Progenitor cell of endocrine pancreas (in vitro differentiated cells): ENCODE measurements around the gene PPARG. TPM values are rescaled to one million over a fixed set of nuclear protein-coding genes. Genes with fewer than 3 reads are reported as not detected.

Experiments used
- DNase-seq: peaks from one replicate; pipeline ENCODE4 v3.0.0; 2021; ENCODE audit warnings: low spot score; ENCODE audit not compliant: unreplicated experiment
- H3K27ac Mint-ChIP-seq: 2 replicates; pipeline ENCODE4 v1.8.0; 2021; ENCODE audit warnings: mild to moderate bottlenecking, moderate library complexity, mixed read lengths
- H3K27me3 Mint-ChIP-seq: 2 replicates; pipeline ENCODE4 v1.8.0; 2021; ENCODE audit warnings: mixed read lengths
- H3K36me3 Mint-ChIP-seq: 2 replicates; pipeline ENCODE4 v1.8.0; 2022; ENCODE audit warnings: mixed read lengths; ENCODE audit not compliant: insufficient read depth
- H3K4me1 Mint-ChIP-seq: 2 replicates; pipeline ENCODE4 v1.8.0; 2021; ENCODE audit warnings: low read depth, mixed read lengths
- H3K4me3 Mint-ChIP-seq: 2 replicates; pipeline ENCODE4 v1.8.0; 2021; ENCODE audit warnings: low read depth, mild to moderate bottlenecking, moderate library complexity, mixed read lengths
- H3K9me3 Mint-ChIP-seq: 2 replicates; pipeline ENCODE4 v1.8.0; 2021; ENCODE audit warnings: low read depth, mixed read lengths
- CTCF ChIP-seq: fragments of 200-600 bp; sonication (generic); IDR thresholded peaks from one replicate; pipeline ENCODE4 v1.5.0; 2021; ENCODE audit warnings: antibody characterized with exemption, mild to moderate bottlenecking; ENCODE audit not compliant: unreplicated experiment
- total RNA-seq: library from RNA; stranded (reverse); gene quantifications from 2 replicates; pipeline ENCODE4 v1.2.1, GENCODE V29; 2021

PPARG gene
- total RNA-seq, 1 donor from 2014 or later: 17.1 TPM

DNA sequence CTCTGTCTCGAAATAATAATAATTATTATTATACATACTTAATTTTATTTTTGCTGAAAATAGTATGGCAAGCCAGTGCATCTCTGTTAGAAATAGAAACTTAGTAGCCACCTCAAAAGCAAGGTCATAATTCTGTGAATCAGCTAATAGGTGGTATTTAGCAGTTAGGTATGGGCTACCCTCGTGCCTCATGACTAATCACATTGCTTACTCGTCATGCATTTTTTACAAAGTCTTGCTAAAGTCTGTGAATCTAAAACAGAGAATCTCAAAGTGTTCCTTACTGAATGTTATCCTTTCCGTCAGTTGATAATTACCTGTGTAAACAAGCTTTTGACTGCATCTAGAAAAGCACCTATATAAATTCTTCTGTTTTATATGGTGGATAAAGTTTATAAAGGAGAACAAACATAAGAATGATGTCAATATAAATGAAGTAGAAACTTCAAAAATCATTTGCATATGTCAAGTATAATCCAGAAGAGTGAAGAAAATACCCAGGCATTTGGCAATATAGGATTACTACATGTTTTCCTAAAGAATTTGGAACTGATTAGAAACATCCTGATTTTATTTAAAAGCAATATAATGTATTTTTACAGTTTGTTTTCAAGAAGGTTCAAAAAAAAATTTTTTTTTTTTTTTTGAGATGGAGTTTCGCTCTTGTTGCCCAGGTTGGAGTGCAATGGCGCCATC lies 6.2 kb downstream of the PPARG start:
- H3K4me1 Mint-ChIP-seq: no peaks in the 10 kb centered on the region
- no peaks in the 10 kb centered on the region for H3K9me3 Mint-ChIP-seq
- no peak overlapping the region for H3K4me3 Mint-ChIP-seq
- H3K36me3 Mint-ChIP-seq: no peaks in the 10 kb centered on the region
- no peak overlapping the region for H3K27ac Mint-ChIP-seq
- no peak for TF ChIP-seq CTCF
- no peaks in the 10 kb centered on the region for H3K27me3 Mint-ChIP-seq
- DNase-seq: no peak

GRCh38 chr3:12296511-12296910 lies 7.6 kb downstream of the PPARG start:
- H3K36me3 Mint-ChIP-seq: no peaks in the 10 kb centered on the region
- H3K9me3 Mint-ChIP-seq: no peaks in the 10 kb centered on the region
- H3K27ac Mint-ChIP-seq: no peak overlapping the region
- no peak for TF ChIP-seq CTCF
- no peaks in the 10 kb centered on the region for H3K27me3 Mint-ChIP-seq
- no peak overlapping the region for H3K4me3 Mint-ChIP-seq
- H3K4me1 Mint-ChIP-seq: no peaks in the 10 kb centered on the region
- DNase-seq: no peak

- no peaks in the 10 kb centered on the region for H3K27me3 Mint-ChIP-seq
Observed at GRCh38 chr3:12299026-12299425, 10.2 kb downstream of the PPARG start.

GRCh38 chr3:12300137-12300536 lies 11.3 kb downstream of the PPARG start:
- Mint-ChIP-seq H3K36me3 (no peaks in the 10 kb centered on the region), H3K9me3 (no peaks in the 10 kb centered on the region), H3K27ac (no peak overlapping the region), H3K4me3 (no peak overlapping the region), H3K27me3 (no peaks in the 10 kb centered on the region), H3K4me1 (peaks cover 6% of the 10 kb centered on the region)
- TF ChIP-seq CTCF: no peak
- DNase-seq: no peak

More at GRCh38 chr3:12299026-12299425, 10.2 kb downstream of the PPARG start:
- no peak for DNase-seq
- Mint-ChIP-seq H3K36me3 (no peaks in the 10 kb centered on the region), H3K4me3 (no peak overlapping the region), H3K9me3 (no peaks in the 10 kb centered on the region), H3K27ac (no peak overlapping the region), H3K4me1 (no peaks in the 10 kb centered on the region)
- TF ChIP-seq CTCF: no peak

DNA sequence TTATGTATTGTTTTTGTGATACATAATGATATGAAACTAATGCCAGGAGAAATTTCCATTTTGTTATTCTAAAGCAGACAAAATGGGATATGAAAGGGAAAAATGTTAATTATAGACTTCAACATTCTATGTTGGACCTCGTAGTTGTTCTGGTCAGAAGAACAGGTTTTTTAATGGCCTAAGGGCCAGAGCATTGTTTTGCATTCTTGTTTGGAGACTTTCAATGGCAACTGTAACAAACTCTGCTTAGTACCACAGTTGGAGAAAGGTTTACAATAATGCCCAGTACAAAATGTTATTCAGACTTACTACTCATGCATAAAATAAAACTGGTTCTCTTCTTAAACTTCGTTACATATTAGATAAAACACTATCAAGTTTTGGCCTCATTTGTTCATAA lies 12.2 kb downstream of the PPARG start:
- DNase-seq: no peak
- no peak overlapping the region for H3K27ac Mint-ChIP-seq
- H3K4me1 Mint-ChIP-seq: peaks cover 12% of the 10 kb centered on the region
- no peaks in the 10 kb centered on the region for H3K27me3 Mint-ChIP-seq
- H3K36me3 Mint-ChIP-seq: no peaks in the 10 kb centered on the region
- no peaks in the 10 kb centered on the region for H3K9me3 Mint-ChIP-seq
- TF ChIP-seq CTCF: no peak
- H3K4me3 Mint-ChIP-seq: no peak overlapping the region
